HL-60/S4 treated with retinoic acid at 250 ng/mL for 4 days and 3 days (cell line): Measurements from ENCODE around the gene KIF18A.

ENCODE experiments used
- in situ Hi-C: fragments of 300-500 bp; cut with MboI; formaldehyde crosslinking; loops from 2 replicates; pipeline ENCODE4 v1.7.0; 2022; ENCODE audit warnings: low sequenced_read_pairs

The KIF18A gene

GRCh38 chr11:27972522-27973170 is 135.3 kb downstream of the KIF18A start:
- in situ Hi-C loops = no loop called here

- in situ Hi-C loops = no loop called here
Measured at GRCh38 chr11:27971171-27971570, 136.8 kb downstream of the KIF18A start.
